Measurements from ENCODE around the gene DRICH1. TPM values are rescaled to one million over a fixed set of nuclear protein-coding genes. Genes with fewer than 3 reads are reported as not detected.
"Not testable (repeated sequence)": the region's sequence is repeated elsewhere in the genome, so short reads cannot be mapped to it uniquely, and the experiment has no call there.

The DRICH1 gene
- total and polyA plus RNA-seq, 2 experiments from 2014 or later: not detected

GRCh38 chr22:23573106-23573505 is 59.0 kb downstream of the DRICH1 start:
- not testable (repeated sequence) for H3K36me3 ChIP-seq (replicated peaks; ENCODE audit: insufficient read depth, low read depth); H3K27ac ChIP-seq; DNase-seq (ENCODE audit: low spot score); H3K9me2 ChIP-seq (replicated peaks; ENCODE audit: insufficient read depth); H3K27me3 ChIP-seq; H3K79me2 ChIP-seq; H2AFZ ChIP-seq; H3K4me1 ChIP-seq (ENCODE audit: insufficient read depth); H3K4me3 ChIP-seq; H3K4me2 ChIP-seq; H3K9me3 ChIP-seq (ENCODE audit: low read depth); H4K20me1 ChIP-seq (ENCODE audit: insufficient read depth, poor library complexity, severe bottlenecking)
- 83% methylated on average over 12 of the region's 13 CpGs for WGBS (ENCODE audit: low lambda C conversion rate, missing lambda C conversion rate)

DNA sequence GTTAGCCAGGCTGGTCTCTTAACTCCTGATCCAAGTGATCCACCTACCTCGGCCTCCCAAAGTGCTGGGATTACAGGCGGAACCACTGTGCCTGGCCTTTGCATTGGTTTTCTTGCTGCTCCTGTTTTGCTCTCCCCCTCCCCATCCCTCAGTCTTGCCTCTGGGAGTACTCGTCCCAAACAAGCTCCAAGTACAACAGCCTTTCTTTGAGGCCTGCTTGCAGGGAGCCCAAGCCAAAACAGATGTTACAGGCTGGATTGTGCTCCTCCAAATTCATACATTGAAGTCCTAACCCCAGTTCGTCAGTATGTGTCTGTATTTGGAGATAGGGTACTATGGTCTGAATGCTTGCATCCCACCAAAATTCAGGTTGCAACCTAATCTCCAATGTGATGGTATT is 60.6 kb downstream of the DRICH1 start:
- no peaks in the 10 kb centered on the region for H3K79me2 ChIP-seq
- WGBS (ENCODE audit: low lambda C conversion rate, missing lambda C conversion rate): 86% methylated on average over 4 of the region's 4 CpGs
- H3K9me2 ChIP-seq (replicated peaks; ENCODE audit: insufficient read depth): no peaks in the 10 kb centered on the region
- no peaks in the 10 kb centered on the region for H3K36me3 ChIP-seq (replicated peaks; ENCODE audit: insufficient read depth, low read depth)
- no peak overlapping the region for H2AFZ ChIP-seq
- DNase-seq (ENCODE audit: low spot score): no peak
- H4K20me1 ChIP-seq (ENCODE audit: insufficient read depth, poor library complexity, severe bottlenecking): no peaks in the 10 kb centered on the region
- no peaks in the 10 kb centered on the region for H3K27me3 ChIP-seq
- peaks cover 1% of the 10 kb centered on the region for H3K4me1 ChIP-seq (ENCODE audit: insufficient read depth)
- TF ChIP-seq, protein P1, sequence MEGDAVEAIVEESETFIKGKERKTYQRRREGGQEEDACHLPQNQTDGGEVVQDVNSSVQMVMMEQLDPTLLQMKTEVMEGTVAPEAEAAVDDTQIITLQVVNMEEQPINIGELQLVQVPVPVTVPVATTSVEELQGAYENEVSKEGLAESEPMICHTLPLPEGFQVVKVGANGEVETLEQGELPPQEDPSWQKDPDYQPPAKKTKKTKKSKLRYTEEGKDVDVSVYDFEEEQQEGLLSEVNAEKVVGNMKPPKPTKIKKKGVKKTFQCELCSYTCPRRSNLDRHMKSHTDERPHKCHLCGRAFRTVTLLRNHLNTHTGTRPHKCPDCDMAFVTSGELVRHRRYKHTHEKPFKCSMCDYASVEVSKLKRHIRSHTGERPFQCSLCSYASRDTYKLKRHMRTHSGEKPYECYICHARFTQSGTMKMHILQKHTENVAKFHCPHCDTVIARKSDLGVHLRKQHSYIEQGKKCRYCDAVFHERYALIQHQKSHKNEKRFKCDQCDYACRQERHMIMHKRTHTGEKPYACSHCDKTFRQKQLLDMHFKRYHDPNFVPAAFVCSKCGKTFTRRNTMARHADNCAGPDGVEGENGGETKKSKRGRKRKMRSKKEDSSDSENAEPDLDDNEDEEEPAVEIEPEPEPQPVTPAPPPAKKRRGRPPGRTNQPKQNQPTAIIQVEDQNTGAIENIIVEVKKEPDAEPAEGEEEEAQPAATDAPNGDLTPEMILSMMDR (IDR thresholded peaks at IDR 0.05; ENCODE audit: poor library complexity): no peak
- no peak for TF ChIP-seq EZH2 (IDR thresholded peaks at IDR 0.05; ENCODE audit: borderline replicate concordance)
- TF ChIP-seq EZH2phosphoT487 (IDR thresholded peaks at IDR 0.05; ENCODE audit: low read depth, severe bottlenecking, unreplicated experiment): no peak
- no peak overlapping the region for H3K27ac ChIP-seq
- no peak overlapping the region for H3K4me3 ChIP-seq
- no peaks in the 10 kb centered on the region for H3K9me3 ChIP-seq (ENCODE audit: low read depth)
- H3K4me2 ChIP-seq: no peak overlapping the region

DNA sequence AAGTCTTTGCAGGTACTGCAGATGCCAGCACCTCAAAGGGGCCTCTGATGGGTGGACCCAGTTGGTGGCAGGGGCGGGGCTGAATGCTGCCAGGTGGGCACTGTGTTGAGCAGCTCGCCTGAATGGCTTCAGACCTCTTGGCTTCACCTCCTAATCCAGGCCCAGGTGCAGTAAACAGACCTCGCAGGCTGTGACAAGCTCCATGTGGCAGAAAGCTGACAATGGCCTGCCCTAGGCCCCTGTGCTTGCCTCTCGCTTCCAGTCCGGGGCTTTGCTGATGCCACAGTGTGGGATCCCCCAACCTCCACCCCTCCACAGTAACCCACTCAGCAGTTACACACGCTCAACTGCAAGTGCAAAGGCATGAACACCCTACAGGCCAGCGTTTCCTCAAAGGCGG is 61.4 kb downstream of the DRICH1 start:
- no peaks in the 10 kb centered on the region for H3K9me3 ChIP-seq (ENCODE audit: low read depth)
- H3K79me2 ChIP-seq: no peaks in the 10 kb centered on the region
- WGBS (ENCODE audit: low lambda C conversion rate, missing lambda C conversion rate): 92% methylated on average over 8 of the region's 8 CpGs
- H3K36me3 ChIP-seq (replicated peaks; ENCODE audit: insufficient read depth, low read depth): no peaks in the 10 kb centered on the region
- H3K27me3 ChIP-seq: no peaks in the 10 kb centered on the region
- no peak overlapping the region for H3K4me3 ChIP-seq
- no peak overlapping the region for H3K27ac ChIP-seq
- TF ChIP-seq EZH2 (IDR thresholded peaks at IDR 0.05; ENCODE audit: borderline replicate concordance) (no peak), EZH2phosphoT487 (IDR thresholded peaks at IDR 0.05; ENCODE audit: low read depth, severe bottlenecking, unreplicated experiment) (no peak)
- TF ChIP-seq, protein P1 (IDR thresholded peaks at IDR 0.05; ENCODE audit: poor library complexity): no peak
- no peak for DNase-seq (ENCODE audit: low spot score)
- no peak overlapping the region for H3K4me2 ChIP-seq
- no peak overlapping the region for H2AFZ ChIP-seq
- H3K4me1 ChIP-seq (ENCODE audit: insufficient read depth): peaks cover 5% of the 10 kb centered on the region
- no peaks in the 10 kb centered on the region for H3K9me2 ChIP-seq (replicated peaks; ENCODE audit: insufficient read depth)
- no peaks in the 10 kb centered on the region for H4K20me1 ChIP-seq (ENCODE audit: insufficient read depth, poor library complexity, severe bottlenecking)

DNA sequence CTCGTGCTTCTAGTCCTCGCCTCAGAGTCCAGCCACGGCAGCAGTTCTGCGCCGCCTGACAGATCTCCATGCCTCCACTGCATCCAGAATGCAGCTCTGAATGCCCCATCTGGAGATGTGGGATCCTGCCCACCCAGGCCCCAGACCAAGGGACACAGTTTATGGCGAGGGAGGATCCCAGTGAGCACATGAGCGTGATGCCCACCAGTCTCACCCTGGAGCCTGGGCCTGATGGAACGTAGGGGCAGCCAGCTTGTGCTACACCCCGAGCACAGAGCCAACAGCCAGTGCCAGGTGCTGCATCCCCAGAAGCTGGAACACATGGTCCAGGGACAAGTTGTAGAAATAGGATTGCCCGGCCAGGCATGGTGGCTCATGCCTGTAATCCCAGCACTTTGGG is 62.4 kb downstream of the DRICH1 start:
- H3K36me3 ChIP-seq (replicated peaks; ENCODE audit: insufficient read depth, low read depth): no peaks in the 10 kb centered on the region
- H3K4me3 ChIP-seq: no peak overlapping the region
- H3K9me3 ChIP-seq (ENCODE audit: low read depth): no peaks in the 10 kb centered on the region
- no peak overlapping the region for H3K27ac ChIP-seq
- DNase-seq (ENCODE audit: low spot score): no peak
- 97% methylated on average over 10 of the region's 10 CpGs for WGBS (ENCODE audit: low lambda C conversion rate, missing lambda C conversion rate)
- no peaks in the 10 kb centered on the region for H3K9me2 ChIP-seq (replicated peaks; ENCODE audit: insufficient read depth)
- no peaks in the 10 kb centered on the region for H4K20me1 ChIP-seq (ENCODE audit: insufficient read depth, poor library complexity, severe bottlenecking)
- H3K4me2 ChIP-seq: no peak overlapping the region
- H3K4me1 ChIP-seq (ENCODE audit: insufficient read depth): peaks cover 9% of the 10 kb centered on the region
- TF ChIP-seq, protein P1 (IDR thresholded peaks at IDR 0.05; ENCODE audit: poor library complexity): no peak
- no peak for TF ChIP-seq EZH2phosphoT487 (IDR thresholded peaks at IDR 0.05; ENCODE audit: low read depth, severe bottlenecking, unreplicated experiment)
- no peak for TF ChIP-seq EZH2 (IDR thresholded peaks at IDR 0.05; ENCODE audit: borderline replicate concordance)
- H3K79me2 ChIP-seq: no peaks in the 10 kb centered on the region
- no peaks in the 10 kb centered on the region for H3K27me3 ChIP-seq
- H2AFZ ChIP-seq: no peak overlapping the region
